ENCODE measurements around the gene IQCE. TPM values are rescaled to one million over a fixed set of nuclear protein-coding genes. Genes with fewer than 3 reads are reported as not detected.

The IQCE gene
- total RNA-seq, 1 experiment from 2014 or later = 16.7 TPM

GRCh38 chr7:2638224-2638991 lies 79.6 kb downstream of the IQCE start:
- H3K36me3 Mint-ChIP-seq (ENCODE audit: insufficient read depth, unreplicated experiment) = no peaks in the 10 kb centered on the region
- H3K27me3 Mint-ChIP-seq (ENCODE audit: insufficient read depth, unreplicated experiment) = no peaks in the 10 kb centered on the region
- no TSS peak for BruUV-seq (replicated peaks)
- H3K9me3 Mint-ChIP-seq (ENCODE audit: unreplicated experiment) = no peaks in the 10 kb centered on the region
- H3K4me1 Mint-ChIP-seq (ENCODE audit: insufficient read depth, unreplicated experiment) = peaks cover 6% of the 10 kb centered on the region
- ChIA-PET CTCF (no interaction called here), POLR2A (interaction anchor here (0.6 kb wide), 1 partner anchor 7 kb away, joined by 3 read pairs; the partner anchor contains the start of gene TTYH3)
- DNase-seq (ENCODE audit: unreplicated experiment) = no peak
- no peak for TF ChIP-seq CTCF (IDR thresholded peaks at IDR 0.05; ENCODE audit: unreplicated experiment)
- intact Hi-C loops (cut with micrococcal nuclease) = no loop called here
- H3K27ac Mint-ChIP-seq (ENCODE audit: low read depth, unreplicated experiment) = no peak overlapping the region
- no peak overlapping the region for H3K4me3 Mint-ChIP-seq (ENCODE audit: unreplicated experiment)

GRCh38 chr7:2639181-2639681 lies 80.5 kb downstream of the IQCE start:
- no peaks in the 10 kb centered on the region for H3K36me3 Mint-ChIP-seq (ENCODE audit: insufficient read depth, unreplicated experiment)
- ChIA-PET CTCF (no interaction called here), POLR2A (interaction anchor here (0.5 to 0.6 kb wide), 2 partner anchors 8 to 80 kb away, joined by 3 read pairs; partner anchors contain the start of gene TTYH3)
- H3K4me3 Mint-ChIP-seq (ENCODE audit: unreplicated experiment) = no peak overlapping the region
- no peak for DNase-seq (ENCODE audit: unreplicated experiment)
- no peaks in the 10 kb centered on the region for H3K9me3 Mint-ChIP-seq (ENCODE audit: unreplicated experiment)
- H3K27me3 Mint-ChIP-seq (ENCODE audit: insufficient read depth, unreplicated experiment) = no peaks in the 10 kb centered on the region
- intact Hi-C loops (cut with micrococcal nuclease) = no loop called here
- H3K4me1 Mint-ChIP-seq (ENCODE audit: insufficient read depth, unreplicated experiment) = no peaks in the 10 kb centered on the region
- H3K27ac Mint-ChIP-seq (ENCODE audit: low read depth, unreplicated experiment) = no peak overlapping the region
- BruUV-seq (replicated peaks) = no TSS peak
- no peak for TF ChIP-seq CTCF (IDR thresholded peaks at IDR 0.05; ENCODE audit: unreplicated experiment)

- no peak overlapping the region for H3K27ac Mint-ChIP-seq (ENCODE audit: low read depth, unreplicated experiment)
- ChIA-PET POLR2A (interaction anchor here (0.5 kb wide), 1 partner anchor 81 kb away, joined by 3 read pairs; no protein-coding TSS in a partner anchor), CTCF (no interaction called here)
- no peak for DNase-seq (ENCODE audit: unreplicated experiment)
- no peak overlapping the region for H3K4me3 Mint-ChIP-seq (ENCODE audit: unreplicated experiment)
- intact Hi-C loops (cut with micrococcal nuclease) = no loop called here
- H3K27me3 Mint-ChIP-seq (ENCODE audit: insufficient read depth, unreplicated experiment) = no peaks in the 10 kb centered on the region
- no peaks in the 10 kb centered on the region for H3K36me3 Mint-ChIP-seq (ENCODE audit: insufficient read depth, unreplicated experiment)
- BruUV-seq (replicated peaks) = no TSS peak
- H3K4me1 Mint-ChIP-seq (ENCODE audit: insufficient read depth, unreplicated experiment) = no peaks in the 10 kb centered on the region
- TF ChIP-seq CTCF (IDR thresholded peaks at IDR 0.05; ENCODE audit: unreplicated experiment) = no peak
- no peaks in the 10 kb centered on the region for H3K9me3 Mint-ChIP-seq (ENCODE audit: unreplicated experiment)
Observed at GRCh38 chr7:2639695-2640481, 81.1 kb downstream of the IQCE start.

- ChIA-PET CTCF (no interaction called here), POLR2A (no interaction called here)
- H3K27me3 Mint-ChIP-seq (ENCODE audit: insufficient read depth, unreplicated experiment) = no peaks in the 10 kb centered on the region
- H3K4me1 Mint-ChIP-seq (ENCODE audit: insufficient read depth, unreplicated experiment) = no peaks in the 10 kb centered on the region
- no peak for TF ChIP-seq CTCF (IDR thresholded peaks at IDR 0.05; ENCODE audit: unreplicated experiment)
- no peak overlapping the region for H3K27ac Mint-ChIP-seq (ENCODE audit: low read depth, unreplicated experiment)
- no peak overlapping the region for H3K4me3 Mint-ChIP-seq (ENCODE audit: unreplicated experiment)
- intact Hi-C loops (cut with micrococcal nuclease) = no loop called here
- DNase-seq (ENCODE audit: unreplicated experiment) = peak; percentile 27
- H3K36me3 Mint-ChIP-seq (ENCODE audit: insufficient read depth, unreplicated experiment) = no peaks in the 10 kb centered on the region
- no TSS peak for BruUV-seq (replicated peaks)
- H3K9me3 Mint-ChIP-seq (ENCODE audit: unreplicated experiment) = no peaks in the 10 kb centered on the region
Observed at GRCh38 chr7:2640482-2640830, 81.7 kb downstream of the IQCE start.
